ENCODE results near the gene ANKRD55.
"Not testable (repeated sequence)": the region's sequence is repeated elsewhere in the genome, so short reads cannot be mapped to it uniquely, and the experiment has no call there.

Gene ANKRD55

GRCh38 chr5:56233230-56233629, at the start of gene ANKRD55:
ANKRD55 (minus strand) TSS chr5:56233330; CDS start chr5:56232913, 417 bp downstream.
- DNase-seq: no peak

- DNase-seq: no peak
Observed at GRCh38 chr5:56282216-56282615, 49.1 kb upstream of the ANKRD55 start.

- no peak for DNase-seq
Observed at GRCh38 chr5:56281489-56282165, 48.5 kb upstream of the ANKRD55 start.

- DNase-seq: no peak
Observed at GRCh38 chr5:56279979-56280378, 46.8 kb upstream of the ANKRD55 start.

- no peak for DNase-seq
Observed at GRCh38 chr5:56279291-56279690, 46.2 kb upstream of the ANKRD55 start.

- DNase-seq: no peak
Observed at GRCh38 chr5:56278335-56278753, 45.2 kb upstream of the ANKRD55 start.

- DNase-seq: no peak
Observed at GRCh38 chr5:56277573-56277972, 44.4 kb upstream of the ANKRD55 start.

- DNase-seq: no peak
Observed at GRCh38 chr5:56273376-56273955, 40.3 kb upstream of the ANKRD55 start.

- no peak for DNase-seq
Observed at GRCh38 chr5:56272765-56273164, 39.6 kb upstream of the ANKRD55 start.

GRCh38 chr5:56270568-56271392, 37.6 kb upstream of the ANKRD55 start:
- DNase-seq: peak; percentile 77

- DNase-seq: no peak
Observed at GRCh38 chr5:56270058-56270457, 36.9 kb upstream of the ANKRD55 start.

- DNase-seq: no peak
Observed at GRCh38 chr5:56269216-56269927, 36.2 kb upstream of the ANKRD55 start.

GRCh38 chr5:56268707-56269106, 35.6 kb upstream of the ANKRD55 start:
- DNase-seq: not testable (repeated sequence)

GRCh38 chr5:56267856-56268255, 34.7 kb upstream of the ANKRD55 start:
- no peak for DNase-seq

- peak; percentile 7 for DNase-seq
Observed at GRCh38 chr5:56264417-56265025, 31.4 kb upstream of the ANKRD55 start.

GRCh38 chr5:56262279-56262678, 29.1 kb upstream of the ANKRD55 start:
- DNase-seq: no peak

- no peak for DNase-seq
Observed at GRCh38 chr5:56259002-56259511, 25.9 kb upstream of the ANKRD55 start.

- not testable (repeated sequence) for DNase-seq
Observed at GRCh38 chr5:56257763-56258529, 24.8 kb upstream of the ANKRD55 start.

GRCh38 chr5:56257010-56257409, 23.9 kb upstream of the ANKRD55 start:
- no peak for DNase-seq

- DNase-seq: no peak
Observed at GRCh38 chr5:56255502-56255901, 22.4 kb upstream of the ANKRD55 start.

GRCh38 chr5:56253924-56254323, 20.8 kb upstream of the ANKRD55 start:
- no peak for DNase-seq

- no peak for DNase-seq
Observed at GRCh38 chr5:56253126-56253525, 20.0 kb upstream of the ANKRD55 start.

All from stimulated activated CD4-positive, alpha-beta T cell treated with anti-CD3 and anti-CD28 coated beads, Interleukin-4, amount 100 ng/mL, for 1 hour (primary cell).